NT2/D1 (cell line): Measurements from ENCODE around the gene ADNP.

ENCODE experiments used
- YY1 ChIP-seq: IDR thresholded peaks from 2 replicates; pipeline ENCODE4 v1.6.1; 2011; ENCODE audit not compliant: insufficient read length, insufficient read depth
- ZNF274 ChIP-seq: IDR thresholded peaks from 2 replicates; pipeline ENCODE4 v1.6.1; 2011; ENCODE audit warnings: mild to moderate bottlenecking, low read depth, low read length

- no peak for TF ChIP-seq ZNF274
- no peak for TF ChIP-seq YY1
Measured at GRCh38 chr20:50865591-50865990, 65.6 kb downstream of the ADNP start.
